T-helper 1 cell treated with Interleukin-12 subunit alpha and Interleukin-12 subunit beta and Interleukin-4 antibody, amounts not matched to agents 30 ng/mL and 1 ng/mL, for 36 hours (primary cell): Measurements from ENCODE around the gene TWF2. TPM values are rescaled to one million over a fixed set of nuclear protein-coding genes. Genes with fewer than 3 reads are reported as not detected.

Source experiments
- intact Hi-C: fragments of 100-400 bp; cut with micrococcal nuclease; formaldehyde crosslinking; loops from one replicate; pipeline ENCODE4 v1.15.1; 2024
- total RNA-seq: library from RNA; stranded (reverse); gene quantifications from 2 replicates; pipeline ENCODE4 v1.2.3, GENCODE V29; 2022

TWF2 gene
- total RNA-seq, 1 donor from 2014 or later = 117 TPM

DNA sequence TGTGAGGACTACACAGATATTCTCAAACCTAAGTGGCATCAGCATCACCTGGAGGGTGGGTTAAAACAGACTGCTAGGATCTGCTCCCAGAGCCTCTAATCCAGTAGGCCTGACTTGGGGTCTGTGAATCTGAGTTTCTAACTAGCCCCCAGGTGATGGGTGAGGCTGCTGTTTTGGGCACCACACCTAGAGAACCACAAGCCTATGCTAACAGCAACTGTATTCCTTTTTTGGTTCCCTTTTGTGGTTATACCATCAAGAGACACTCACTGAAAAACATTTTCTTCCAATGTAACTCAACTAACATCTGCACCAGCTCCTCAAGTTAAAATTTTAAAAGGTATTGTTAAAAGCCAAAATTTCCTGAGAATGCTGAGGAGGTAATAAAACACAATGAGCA lies 23.5 kb upstream of the TWF2 start:
- intact Hi-C loops = loop anchor here (1.0 kb wide), 1 partner anchor 9 kb away; no protein-coding TSS in a partner anchor

DNA sequence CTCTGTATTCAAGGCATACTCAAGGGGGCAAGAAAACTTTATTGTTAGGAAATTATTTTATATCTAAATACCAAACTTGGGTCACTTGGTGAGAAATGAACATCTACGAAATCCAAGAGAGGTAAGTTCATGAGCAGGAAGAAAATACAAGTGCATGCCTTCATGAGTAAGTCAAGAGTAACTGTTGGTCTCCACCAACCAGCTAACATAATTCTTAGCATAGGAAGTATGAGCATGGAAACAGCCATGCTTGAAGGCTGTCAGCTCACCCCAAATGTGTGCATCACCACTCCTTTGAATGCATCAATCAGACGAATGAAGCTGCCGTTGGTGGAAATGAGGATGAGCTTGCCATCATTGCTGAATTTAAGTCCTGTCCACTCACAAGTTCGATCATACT lies 20.5 kb upstream of the TWF2 start:
- intact Hi-C loops = no loop called here

GRCh38 chr3:52259035-52259434 lies 20.1 kb upstream of the TWF2 start:
- intact Hi-C loops = no loop called here

GRCh38 chr3:52257911-52258310 lies 19.0 kb upstream of the TWF2 start:
- intact Hi-C loops = no loop called here

GRCh38 chr3:52256622-52257021 lies 17.7 kb upstream of the TWF2 start:
- intact Hi-C loops = no loop called here

DNA sequence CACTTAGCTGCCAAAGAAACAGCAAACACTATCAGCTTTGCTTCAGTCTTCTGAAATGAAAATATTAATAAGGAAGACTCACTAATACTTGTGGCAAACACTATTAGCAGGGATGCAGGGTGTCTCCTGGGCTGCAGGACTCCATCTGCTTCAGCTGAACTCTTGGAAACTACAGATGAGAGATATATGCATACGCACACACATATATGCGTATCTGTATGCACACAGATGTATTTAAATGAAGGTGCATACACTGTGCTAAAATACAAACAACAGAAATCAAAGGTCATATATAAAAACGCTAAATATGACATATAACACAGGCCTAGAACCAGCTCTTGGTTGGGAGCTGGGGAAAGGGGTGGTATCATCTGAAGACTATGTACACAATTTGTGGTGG lies 17.2 kb upstream of the TWF2 start:
- intact Hi-C loops = no loop called here

DNA sequence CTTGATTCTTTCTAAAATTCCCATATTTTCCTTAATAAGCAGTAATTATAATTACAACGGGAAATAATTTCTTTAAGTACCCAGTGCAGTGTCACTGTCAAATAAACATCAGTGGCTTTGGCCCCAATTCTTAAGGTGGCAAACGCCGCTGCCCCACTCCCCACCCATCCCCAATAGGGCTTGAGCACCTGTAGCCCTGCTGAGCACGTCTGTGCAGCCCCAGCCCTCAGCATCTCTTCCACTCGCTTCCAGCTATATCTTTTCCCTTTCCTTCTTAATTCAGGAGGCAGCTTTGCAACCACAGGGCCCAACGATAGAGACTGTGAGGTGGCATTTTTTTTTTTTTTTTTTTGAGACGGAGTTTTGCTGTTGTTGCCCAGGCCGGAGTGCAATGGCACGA lies 15.7 kb upstream of the TWF2 start:
- intact Hi-C loops = no loop called here

- intact Hi-C loops = loop anchor here (1.0 kb wide), 6 partner anchors 8 to 196 kb away; partner anchors contain the start of genes PPM1M, TWF2 and WDR82
These were observed 14.7 kb upstream of the TWF2 start for GRCh38 chr3:52253314-52254304.

GRCh38 chr3:52250122-52250521 lies 11.2 kb upstream of the TWF2 start:
- intact Hi-C loops = no loop called here

DNA sequence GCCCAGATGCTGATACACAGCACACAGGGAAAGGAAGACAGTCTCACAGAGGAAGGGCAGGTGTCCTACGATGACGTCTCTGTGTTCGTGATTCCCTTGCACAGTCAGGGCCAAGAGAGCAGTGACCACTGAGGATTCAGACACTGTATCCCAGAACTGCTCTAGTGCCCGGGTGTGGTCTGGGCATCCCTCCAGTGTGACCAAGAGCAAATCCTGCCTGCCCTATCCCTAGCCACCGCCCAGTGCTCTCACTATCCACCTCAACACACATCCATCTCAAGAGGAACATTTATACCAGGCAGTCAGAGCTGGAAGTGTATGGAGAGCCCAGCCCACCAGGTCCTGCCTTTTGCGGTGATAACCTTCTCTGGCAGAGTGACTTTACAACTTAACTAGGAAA lies 10.7 kb upstream of the TWF2 start:
- intact Hi-C loops = no loop called here

DNA sequence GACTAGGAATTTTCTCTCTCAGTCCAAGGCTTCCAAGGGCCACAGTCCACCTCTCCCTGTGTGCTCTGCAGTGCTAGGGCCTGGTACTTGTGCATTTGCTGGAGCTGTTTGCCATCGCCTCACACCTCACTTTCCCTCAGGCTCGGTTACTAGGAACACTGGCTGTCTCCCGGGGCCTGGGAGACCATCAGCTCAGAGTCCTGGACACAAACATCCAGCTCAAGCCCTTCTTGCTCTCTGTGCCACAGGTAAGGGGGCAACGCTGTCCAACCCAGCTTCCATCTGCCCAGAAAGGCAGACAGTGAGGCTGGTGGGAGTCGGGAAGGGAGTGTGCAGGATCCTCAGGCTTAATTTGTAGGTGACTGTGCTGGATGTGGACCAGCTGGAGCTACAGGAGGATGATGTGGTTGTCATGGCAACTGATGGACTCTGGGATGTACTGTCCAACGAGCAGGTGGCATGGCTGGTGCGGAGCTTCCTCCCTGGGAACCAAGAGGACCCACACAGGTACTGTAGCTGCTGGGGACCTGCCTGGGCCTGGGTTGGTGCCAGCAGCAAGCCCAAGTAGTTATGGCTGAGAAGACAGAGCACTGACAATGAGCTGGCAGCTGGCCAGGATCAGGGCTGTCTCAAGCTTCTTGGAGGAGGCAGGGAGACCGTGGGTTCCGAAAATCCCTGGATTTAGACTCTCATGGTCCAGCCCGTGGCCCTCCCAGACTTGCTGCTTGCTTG lies 10.0 kb upstream of the TWF2 start:
- intact Hi-C loops = no loop called here

- intact Hi-C loops = no loop called here
These were observed 9.2 kb upstream of the TWF2 start for GRCh38 chr3:52248165-52248541.

DNA sequence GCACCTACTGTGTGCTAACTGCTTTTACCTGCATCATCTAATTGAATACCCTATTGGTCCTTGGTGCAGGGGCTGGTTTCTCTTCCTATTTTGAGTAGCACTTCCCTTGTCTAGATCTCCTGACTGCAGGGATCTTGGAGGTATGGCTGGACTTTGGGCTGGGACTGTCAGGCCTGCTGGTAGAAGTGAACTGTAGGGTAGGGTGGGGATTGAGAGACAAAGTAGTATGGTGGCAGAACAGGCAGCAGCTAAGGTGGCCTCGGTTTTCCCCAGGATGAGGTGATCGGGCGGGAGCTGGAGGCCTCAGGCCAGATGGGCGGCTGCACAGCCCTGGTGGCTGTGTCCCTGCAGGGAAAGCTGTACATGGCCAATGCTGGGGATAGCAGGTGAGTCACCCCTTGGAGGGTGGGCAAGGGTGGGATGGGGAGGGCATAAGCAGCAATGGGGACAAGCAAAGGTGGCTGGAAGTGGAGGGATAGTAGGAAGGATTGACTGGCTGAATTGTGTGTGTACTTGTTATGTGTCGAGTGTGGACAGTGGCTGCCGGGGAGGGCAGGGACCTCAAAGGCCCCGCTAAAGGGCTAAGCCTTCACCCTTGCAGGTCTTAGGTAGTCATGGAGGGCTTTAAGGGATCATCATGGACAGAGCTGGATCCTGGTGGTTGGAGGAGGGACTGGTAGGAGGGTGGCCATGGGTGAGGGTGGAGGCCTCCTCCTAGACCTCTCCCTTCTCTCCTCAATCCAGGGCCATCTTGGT lies 8.6 kb upstream of the TWF2 start:
- intact Hi-C loops = no loop called here

DNA sequence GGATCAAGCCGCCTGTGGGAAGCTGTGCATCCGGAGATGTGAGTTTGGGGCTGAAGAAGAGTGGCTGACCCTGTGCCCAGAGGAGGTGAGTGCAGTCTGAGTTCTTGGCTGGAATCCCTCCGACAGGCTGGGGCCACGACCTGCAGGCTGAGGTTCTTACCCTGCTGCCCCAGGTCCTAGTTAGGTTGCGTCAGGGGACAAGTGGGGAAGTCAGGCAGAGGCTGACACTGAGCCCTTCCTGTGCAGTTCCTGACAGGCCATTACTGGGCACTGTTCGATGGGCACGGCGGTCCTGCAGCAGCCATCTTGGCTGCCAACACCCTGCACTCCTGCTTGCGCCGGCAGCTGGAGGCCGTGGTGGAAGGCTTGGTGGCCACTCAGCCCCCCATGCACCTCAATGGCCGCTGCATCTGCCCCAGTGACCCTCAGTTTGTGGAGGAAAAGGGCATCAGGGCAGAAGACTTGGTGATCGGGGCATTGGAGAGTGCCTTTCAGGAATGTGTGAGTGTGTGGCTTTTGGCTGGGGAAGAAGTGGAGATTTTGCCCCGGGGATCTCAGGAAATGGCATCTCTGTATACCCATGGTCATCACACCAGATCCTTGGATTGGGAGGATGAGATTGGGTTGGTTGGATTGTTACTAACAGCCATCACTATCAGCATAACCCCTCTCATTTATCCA lies 7.9 kb upstream of the TWF2 start:
- intact Hi-C loops = no loop called here

DNA sequence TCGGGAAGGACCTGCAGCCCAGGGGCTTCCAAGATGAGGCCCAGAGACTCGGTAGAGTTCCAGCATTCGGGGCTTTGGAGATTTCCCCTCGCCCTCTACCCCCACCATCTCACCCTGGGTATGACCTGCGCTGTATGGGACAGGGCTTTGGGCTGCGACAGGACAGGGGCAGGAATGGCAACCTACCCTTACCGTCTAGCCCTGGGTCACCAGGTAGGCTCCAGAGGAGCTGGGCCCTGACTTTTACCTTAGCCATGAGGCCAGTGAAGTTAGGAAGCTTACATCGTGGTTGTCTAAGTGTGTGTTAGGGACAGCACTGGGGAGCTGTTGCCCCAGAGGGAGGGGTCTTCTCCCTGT lies 7.3 kb upstream of the TWF2 start:
- intact Hi-C loops = no loop called here

GRCh38 chr3:52245322-52246263 lies 6.6 kb upstream of the TWF2 start, which contains the start of gene PPM1M:
Gene PPM1M, plus strand, starts transcription at chr3:52245759. Its CDS starts 66 bp downstream, at chr3:52245825.
- intact Hi-C loops = loop anchor here (1.0 kb wide), 1 partner anchor 8 kb away; no protein-coding TSS in a partner anchor

DNA sequence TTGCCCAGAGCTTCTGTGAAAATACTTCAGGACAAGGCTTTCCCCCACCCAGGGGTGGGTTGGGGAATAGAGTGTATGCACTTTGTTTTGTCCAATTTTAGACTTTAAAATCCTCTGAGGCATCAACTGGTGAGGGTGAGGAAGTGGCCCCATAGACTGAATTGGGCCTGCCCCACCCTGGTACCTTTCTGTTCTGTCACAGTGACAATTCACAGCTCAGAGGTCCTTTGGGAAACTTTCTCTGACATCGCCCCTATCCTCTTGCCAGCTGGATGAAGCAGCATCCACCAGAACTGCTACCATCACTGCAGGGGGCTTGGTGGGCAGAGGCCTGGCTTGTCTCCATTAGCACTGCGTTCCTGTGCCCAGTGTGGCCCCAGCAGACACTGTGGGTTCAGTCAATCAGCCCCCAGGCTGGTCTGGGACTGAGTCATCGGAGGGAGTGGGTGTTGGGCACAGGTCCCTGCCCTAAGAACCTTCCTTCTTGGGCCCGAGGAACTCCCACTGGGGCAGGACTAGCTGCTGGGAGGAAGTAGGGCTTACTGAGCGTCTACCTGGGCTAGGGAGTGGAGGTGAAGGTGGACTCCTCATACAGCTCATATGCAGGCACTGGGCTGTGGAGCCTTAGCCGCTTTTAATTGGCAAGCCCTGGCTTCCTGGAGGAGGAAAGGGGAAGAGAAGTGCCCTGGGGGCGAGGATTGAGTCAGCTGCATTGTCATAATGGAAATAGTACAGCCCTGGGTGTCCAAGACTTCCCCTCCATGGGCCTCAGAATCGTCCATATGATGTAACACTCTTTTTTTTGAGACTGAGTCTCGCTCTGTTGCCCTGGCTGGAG lies 5.1 kb upstream of the TWF2 start:
- intact Hi-C loops = no loop called here

DNA sequence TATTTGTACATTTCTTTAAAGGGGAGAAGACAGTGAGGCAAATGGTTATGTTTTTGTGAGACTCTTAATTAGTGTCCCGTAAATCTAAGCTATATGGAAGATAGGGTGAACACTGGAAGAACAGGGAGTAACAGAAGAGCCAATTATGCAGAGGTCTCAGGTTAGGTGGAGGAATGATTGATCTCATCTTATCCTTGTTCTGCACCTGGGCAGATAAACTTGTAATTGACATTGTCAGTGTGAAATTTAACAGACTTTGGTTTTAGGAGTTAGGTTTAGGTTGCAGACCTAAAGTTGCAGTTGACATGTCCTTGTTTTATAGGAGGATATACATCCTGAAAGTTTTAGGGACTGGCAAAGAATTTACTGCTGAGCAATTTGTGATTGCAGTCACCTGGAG lies 3.1 kb upstream of the TWF2 start:
- intact Hi-C loops = no loop called here

GRCh38 chr3:52240886-52241370 lies 2.0 kb upstream of the TWF2 start:
- intact Hi-C loops = loop anchor here (2.0 kb wide), 1 partner anchor 296 kb away; the partner anchor contains the start of gene UQCC5
